GM18873 (cell line): ENCODE results near the gene FAM237A.

ENCODE experiments used
- ATAC-seq: cut with Tn5 transposase; IDR thresholded peaks from one replicate; pipeline ENCODE4 v1.9.1; 2021; ENCODE audit warnings: mild to moderate bottlenecking, moderate library complexity, moderate number of reproducible peaks; ENCODE audit not compliant: unreplicated experiment, low FRiP score

Gene FAM237A

DNA sequence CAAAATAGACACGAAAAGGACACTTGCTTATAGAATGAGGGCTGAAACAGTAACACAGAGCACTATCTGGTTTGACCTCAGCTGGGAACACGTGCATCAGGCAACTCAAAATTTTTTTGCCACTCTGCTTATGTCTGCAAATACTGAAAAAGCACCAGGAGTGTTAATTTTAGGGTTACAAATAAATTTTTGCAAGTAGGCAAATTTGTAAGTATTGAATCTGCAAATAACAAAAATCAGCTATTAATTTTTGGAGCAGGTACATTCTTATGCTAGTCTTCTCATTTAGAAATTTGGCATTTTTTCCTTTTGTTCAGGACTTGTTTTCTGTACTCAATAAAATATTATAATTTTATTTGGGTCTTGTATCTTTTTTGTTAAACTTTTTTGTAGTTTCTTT, 46.2 kb downstream of the FAM237A start:
- ATAC-seq, result no peak

DNA sequence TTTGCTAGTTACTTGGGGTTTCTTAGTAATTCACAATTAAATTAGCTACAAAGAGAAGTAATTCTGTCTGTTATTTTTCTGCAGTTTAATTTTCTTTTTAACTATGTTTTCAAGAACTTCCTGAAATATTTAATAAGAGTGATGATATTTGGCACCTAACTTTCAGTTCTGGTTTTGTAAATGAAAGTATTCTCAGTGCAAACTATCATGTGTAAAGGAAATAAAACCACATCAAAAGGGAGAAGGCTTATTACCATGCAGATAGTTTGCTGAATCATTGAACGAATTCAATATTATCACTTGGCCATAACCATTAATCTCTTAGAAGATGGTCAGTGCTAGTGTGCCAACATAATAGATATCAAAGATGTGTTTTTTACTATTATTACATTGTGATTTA, 46.7 kb downstream of the FAM237A start:
- ATAC-seq, result no peak

DNA sequence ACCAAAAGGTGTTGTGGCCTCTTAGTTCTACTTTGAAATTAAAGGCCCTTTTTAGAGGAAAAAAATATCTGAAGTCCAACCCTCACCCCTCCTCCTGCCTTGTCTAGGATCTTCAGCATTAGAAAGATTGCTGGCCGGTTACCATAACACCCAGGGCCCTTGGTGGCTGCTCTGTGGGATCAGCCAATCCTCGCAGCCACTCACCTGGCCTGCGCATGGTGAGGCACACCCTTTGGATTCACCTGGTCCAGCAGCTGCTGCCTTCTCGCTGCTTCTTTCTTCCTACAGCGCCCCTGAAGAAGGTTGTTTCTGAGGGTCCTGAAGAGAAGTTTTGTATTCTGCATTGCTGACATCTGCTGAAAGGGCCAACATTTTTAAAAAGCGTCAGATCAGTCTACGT, 50.7 kb downstream of the FAM237A start:
- ATAC-seq, result no peak

DNA sequence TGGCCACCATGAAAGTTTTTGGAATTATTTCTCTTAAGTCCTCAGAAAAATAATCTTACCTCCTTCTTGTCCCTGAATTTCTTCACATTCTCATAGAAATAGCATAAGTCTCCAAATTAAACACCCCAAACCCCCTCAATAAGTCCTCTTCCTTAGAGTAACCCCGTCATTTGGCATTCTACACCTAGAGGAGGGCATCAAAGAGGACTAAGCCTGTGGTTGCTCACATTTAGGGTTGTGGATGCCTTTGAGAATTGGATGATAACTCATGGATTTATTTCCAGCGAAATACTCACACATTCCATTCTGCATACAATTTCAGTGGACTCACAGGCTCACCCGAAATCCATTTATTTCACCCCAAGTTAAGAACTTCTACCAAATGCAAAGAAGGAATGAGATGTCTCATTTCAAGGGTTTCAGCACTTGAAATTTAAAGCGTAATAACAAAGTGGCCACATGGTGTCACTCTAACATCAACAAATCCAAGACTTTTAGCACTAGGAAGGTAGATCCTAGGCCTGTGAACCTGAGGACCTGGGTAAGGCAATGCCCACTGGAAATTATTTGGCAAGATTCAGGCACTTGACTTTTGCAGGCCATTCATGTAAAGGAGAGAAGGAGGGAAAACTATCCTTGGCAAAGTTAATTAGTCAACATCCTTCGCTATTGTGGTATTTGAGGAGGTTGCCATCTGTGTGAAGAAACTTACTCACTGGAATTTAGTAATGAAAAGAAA, 51.3 kb downstream of the FAM237A start:
- ATAC-seq, result no peak

DNA sequence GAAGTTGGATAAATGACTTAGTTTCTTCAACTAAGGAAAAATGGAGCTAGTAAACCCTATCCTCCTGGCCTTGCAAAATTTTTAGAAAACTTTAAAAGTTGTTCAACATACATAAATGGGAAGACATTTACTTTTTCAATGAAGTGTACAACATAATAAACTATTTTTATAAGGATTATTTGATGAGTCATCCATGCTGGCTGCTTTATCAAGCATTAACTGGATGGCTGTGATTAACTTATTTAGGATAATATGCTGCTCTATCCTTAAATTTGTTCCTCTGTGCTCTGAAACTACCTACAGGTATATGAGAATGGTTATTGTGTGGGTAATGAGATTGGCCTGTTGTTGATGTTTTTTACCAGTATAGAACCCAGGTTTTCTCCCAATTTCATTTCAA, 54.6 kb downstream of the FAM237A start:
- no peak for ATAC-seq

DNA sequence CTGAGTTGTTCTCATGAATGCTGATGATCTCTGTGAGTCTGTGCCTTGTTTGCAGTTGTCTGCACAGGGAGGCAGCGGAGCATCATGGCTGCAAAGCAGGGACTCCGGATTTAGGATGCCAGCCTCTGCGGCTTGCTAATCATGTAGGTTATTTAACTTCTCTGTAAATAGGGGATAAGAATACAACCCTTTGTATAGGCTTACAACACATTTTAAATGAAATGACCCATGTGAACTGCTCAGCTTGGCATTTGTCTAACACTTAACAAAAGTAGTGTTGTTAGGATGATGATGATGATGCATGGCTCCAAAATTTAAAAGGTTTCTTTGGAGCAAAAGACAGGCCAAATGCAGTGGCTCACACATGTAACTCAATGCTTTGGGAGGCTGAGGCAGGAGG, 56.5 kb downstream of the FAM237A start:
- ATAC-seq, result no peak
